Tibial artery (tissue), 4 donors: Measurements from ENCODE around the gene UVRAG.

Experiments used
- DNase-seq, 2 donors: peaks; one replicate each; pipeline ENCODE4 v3.0.0-alpha.2; 2019
- H3K27ac ChIP-seq, 2 donors: fragments of 200-600 bp; sonication (generic) in 1 of 2; 1 replicate in 1 of 2; 2 replicates in 1 of 2; pipeline ENCODE4 v1.5.1; 2018 to 2019; ENCODE audit warnings: mild to moderate bottlenecking in 1 of 2
- H3K27me3 ChIP-seq, 2 donors: fragments of 200-600 bp; sonication (generic) in 1 of 2; one replicate each; pipeline versions ENCODE4 v1.5.1 to v1.6.0; 2016 to 2019
- H3K36me3 ChIP-seq, 3 donors: fragments of 200-600 bp; sonication (generic) in 2 of 3; one replicate each; pipeline ENCODE4 v1.5.1; 2016 to 2019; ENCODE audit warnings: mild to moderate bottlenecking in 2 of 3
- H3K4me1 ChIP-seq, 4 donors: fragments of 200-600 bp; sonication (generic) in 2 of 4; 1 replicate in 3 of 4; 2 replicates in 1 of 4; pipeline ENCODE4 v1.5.1; 2016 to 2019
- H3K4me3 ChIP-seq, 2 donors: fragments of 200-600 bp; sonication (generic) in 1 of 2; 1 replicate in 1 of 2; 2 replicates in 1 of 2; pipeline ENCODE4 v1.5.1; 2018 to 2019; ENCODE audit warnings: mild to moderate bottlenecking in 2 of 2
- H3K9me3 ChIP-seq, 3 donors: fragments of 200-600 bp; sonication (generic) in 1 of 3; one replicate each; pipeline ENCODE4 v1.5.1; 2016 to 2019
- CTCF ChIP-seq, 2 experiments: fragments of 200-600 bp in 1 of 2; fragments of 450-650 bp in 1 of 2; IDR thresholded peaks; one replicate each; pipeline ENCODE4 v1.5.1; 2017 to 2019; ENCODE audit warnings: antibody characterized with exemption in 2 of 2, mild to moderate bottlenecking in 1 of 2, moderate library complexity in 1 of 2
- intact Hi-C: fragments of 100-400 bp; cut with DNase I; formaldehyde crosslinking; loops from one replicate; pipeline ENCODE4 v1.15.0; 2023; ENCODE audit warnings: low total_unique reads

UVRAG gene

GRCh38 chr11:75811485-75811884 is 3.5 kb upstream of the UVRAG start:
- Histone ChIP-seq H3K27ac (no peak overlapping the region), H3K27me3 (no peaks in the 10 kb centered on the region), H3K36me3 (no peaks in the 10 kb centered on the region), H3K9me3 (no peaks in the 10 kb centered on the region), H3K4me1 (peaks cover 0 to 14% (median 7%) of the 10 kb centered on the region in 4 donors), H3K4me3 (no peak overlapping the region)
- TF ChIP-seq CTCF (IDR thresholded peaks at IDR 0.05), result no peak
- intact Hi-C loops, result no loop called here
- no peak for DNase-seq

GRCh38 chr11:75812542-75813040 is 2.4 kb upstream of the UVRAG start:
- intact Hi-C loops, result no loop called here
- no peak for TF ChIP-seq CTCF (IDR thresholded peaks at IDR 0.05)
- Histone ChIP-seq H3K27ac (no peak overlapping the region), H3K4me1 (peaks cover 0 to 25% (median 11%) of the 10 kb centered on the region in 4 donors), H3K36me3 (no peaks in the 10 kb centered on the region), H3K9me3 (no peaks in the 10 kb centered on the region), H3K27me3 (no peaks in the 10 kb centered on the region), H3K4me3 (no peak overlapping the region)
- DNase-seq, result no peak

GRCh38 chr11:75813124-75813523 is 1.9 kb upstream of the UVRAG start:
- Histone ChIP-seq H3K36me3 (no peaks in the 10 kb centered on the region), H3K4me1 (peaks cover 0 to 30% (median 11%) of the 10 kb centered on the region in 4 donors), H3K9me3 (no peaks in the 10 kb centered on the region), H3K27ac (no peak overlapping the region), H3K27me3 (no peaks in the 10 kb centered on the region), H3K4me3 (no peak overlapping the region)
- intact Hi-C loops, result no loop called here
- TF ChIP-seq CTCF (IDR thresholded peaks at IDR 0.05), result no peak
- no peak for DNase-seq

- no peak for DNase-seq
- H3K4me1 ChIP-seq, result peaks cover 0 to 34% (median 11%) of the 10 kb centered on the region in 4 donors
- peak overlapping the region; percentile 87 to 91 for H3K4me3 ChIP-seq
- no peaks in the 10 kb centered on the region for H3K36me3 ChIP-seq
- H3K27ac ChIP-seq, result peak overlapping the region; percentile 91 to 94
- no peaks in the 10 kb centered on the region for H3K27me3 ChIP-seq
- no peaks in the 10 kb centered on the region for H3K9me3 ChIP-seq
- intact Hi-C loops, result no loop called here
- no peak for TF ChIP-seq CTCF (IDR thresholded peaks at IDR 0.05)
Measured at GRCh38 chr11:75813622-75814039, 1.4 kb upstream of the UVRAG start.

- peaks cover 0 to 41% (median 11%) of the 10 kb centered on the region in 4 donors for H3K4me1 ChIP-seq
- H3K36me3 ChIP-seq, result no peaks in the 10 kb centered on the region
- DNase-seq, result no peak
- peak overlapping the region; percentile 87 to 91 for H3K4me3 ChIP-seq
- peak overlapping the region; percentile 91 to 94 for H3K27ac ChIP-seq
- no peak for TF ChIP-seq CTCF (IDR thresholded peaks at IDR 0.05)
- intact Hi-C loops, result no loop called here
- H3K27me3 ChIP-seq, result no peaks in the 10 kb centered on the region
- no peaks in the 10 kb centered on the region for H3K9me3 ChIP-seq
Measured at GRCh38 chr11:75814363-75814676, 690 bp upstream of the UVRAG start.
